HepG2 (cell line): Measurements from ENCODE around the gene UBP1. TPM values are rescaled to one million over a fixed set of nuclear protein-coding genes. Genes with fewer than 3 reads are reported as not detected.

Experiments used
- ATAC-seq: fragments of 200-7000 bp; cut with Tn5 transposase; 3 replicates; pipeline ENCODE4 v1.9.1; 2020; ENCODE audit warnings: mild to moderate bottlenecking, moderate library complexity
- BruUV-seq: library from RNA; stranded (reverse); fragments of 400-500 nt; replicated peaks from 2 replicates; lab custom pipeline; 2021; lab: Mats Ljungman, UMichigan
- CTCF ChIA-PET: fragments of 300-600 bp; formaldehyde crosslinking; extraction: SDS; loops from one replicate; lab custom pipeline; 2021; ENCODE audit warnings: low total read pairs, inconsistent platforms, low intra/inter-chr PET ratio; lab: Yijun Ruan, JAX
- POLR2A ChIA-PET: fragments of 350-600 bp; sonication (Branson Sonifier 250); formaldehyde crosslinking; loops from one replicate; lab custom pipeline; 2020; ENCODE audit warnings: antibody characterized with exemption, inconsistent platforms; lab: Yijun Ruan, JAX
- DNase-seq: peaks from one replicate; pipeline ENCODE4 v3.0.0-alpha.2; 2015; ENCODE audit warnings: low spot score
- FAIRE-seq: peaks from 3 replicates; lab custom pipeline; 2011; peaks lifted over from hg19 to GRCh38; lab: Jason Lieb, UNC
- H2AFZ ChIP-seq: one replicate; pipeline ENCODE4 v1.6.1; 2011; ENCODE audit warnings: low read length, inconsistent platforms
- H3K27ac ChIP-seq: fragments of 300-600 bp; 3 replicates; pipeline ENCODE4 v1.8.0; 2011; ENCODE audit warnings: mixed run types, mild to moderate bottlenecking, mixed read lengths, low read length, inconsistent platforms; ENCODE audit not compliant: insufficient read depth; ENCODE audit errors: extremely low read length
- H3K27me3 ChIP-seq, 2 experiments: fragments of 200-600 bp in 1 of 2; 2 replicates in 1 of 2; 3 replicates in 1 of 2; pipeline versions ENCODE4 v1.6.0 to v1.8.0; 2011; ENCODE audit warnings: low read length in 2 of 2, mild to moderate bottlenecking in 2 of 2, moderate library complexity in 2 of 2, inconsistent platforms in 1 of 2; ENCODE audit not compliant: insufficient read depth in 2 of 2, control insufficient read depth in 1 of 2
- H3K36me3 ChIP-seq, 2 experiments: fragments of 200-600 bp in 1 of 2; replicated peaks in 1 of 2; 2 replicates in 1 of 2; 3 replicates in 1 of 2; pipeline versions ENCODE4 v1.5.1 to v1.8.0; 2011; ENCODE audit warnings: low read length in 2 of 2, inconsistent platforms in 1 of 2; ENCODE audit not compliant: insufficient read depth in 2 of 2, control insufficient read depth in 1 of 2
- H3K4me1 ChIP-seq: 2 replicates; pipeline ENCODE4 v1.5.1; 2012; ENCODE audit warnings: low read length, inconsistent platforms; ENCODE audit not compliant: insufficient read depth
- H3K4me2 ChIP-seq: 2 replicates; pipeline ENCODE4 v1.6.0; 2011; ENCODE audit warnings: low read depth, low read length, inconsistent platforms
- H3K4me3 ChIP-seq, 3 experiments: fragments of 200-600 bp in 1 of 3; sonication (generic), shearing (Covaris generic) in 1 of 3; replicated peaks in 1 of 3; 2 replicates each; pipeline ENCODE4 v1.5.1; 2011 to 2016; ENCODE audit warnings: low read length in 3 of 3, inconsistent platforms in 2 of 3, low read depth in 2 of 3, mild to moderate bottlenecking in 2 of 3, control low read depth in 1 of 3, mixed read lengths in 1 of 3; ENCODE audit not compliant: insufficient read depth in 1 of 3
- H3K79me2 ChIP-seq: one replicate; pipeline ENCODE4 v1.6.1; 2011; ENCODE audit warnings: low read length, inconsistent platforms; ENCODE audit not compliant: insufficient read depth
- H3K9ac ChIP-seq: 2 replicates; pipeline ENCODE4 v1.6.0; 2011; ENCODE audit warnings: mild to moderate bottlenecking, low read depth, low read length, inconsistent platforms; ENCODE audit not compliant: insufficient read depth
- H3K9me3 ChIP-seq: 2 replicates; pipeline ENCODE4 v1.5.1; 2012; ENCODE audit warnings: mild to moderate bottlenecking, low read length
- H4K20me1 ChIP-seq: 2 replicates; pipeline ENCODE4 v1.6.0; 2011; ENCODE audit warnings: inconsistent platforms, mild to moderate bottlenecking, low read length, moderate library complexity; ENCODE audit not compliant: insufficient read depth
- HNRNPH1 ChIP-seq: fragments of 200-400 bp; formaldehyde crosslinking; optimal IDR thresholded peaks from 2 replicates; pipeline ENCODE3; 2017; ENCODE audit warnings: mild to moderate bottlenecking, low read depth, low read length
- MIXL1 ChIP-seq: IDR thresholded peaks from 2 replicates; pipeline ENCODE4 v1.6.1; 2016
- STAG1 ChIP-seq: sonication (generic); formaldehyde crosslinking; IDR thresholded peaks from 2 replicates; pipeline ENCODE4 v1.4.0; 2020; ENCODE audit warnings: missing genetic modification reagents
- ZBTB33 ChIP-seq: sonication (generic); formaldehyde crosslinking; IDR thresholded peaks from 2 replicates; pipeline ENCODE4 v1.4.0; 2020; ENCODE audit warnings: missing genetic modification reagents
- ZNF205 ChIP-seq: IDR thresholded peaks from 2 replicates; pipeline ENCODE4 v1.6.1; 2018; ENCODE audit warnings: missing biosample characterization, missing genetic modification reagents
- WGBS: methylation state at CpG from one replicate; pipeline ENCODE4 v1.1.6; 2017; ENCODE audit warnings: low lambda C conversion rate; 5-methylcytosine and 5-hydroxymethylcytosine counted together
- in situ Hi-C: cut with HindIII; loops from 2 replicates; pipeline ENCODE4 v1.10.0; 2017; ENCODE audit warnings: low pct_unique_long_range_greater_than_20kb; ENCODE audit not compliant: extremely low pct_ligation_motif_present
- intact Hi-C: fragments of 100-400 bp; cut with micrococcal nuclease; formaldehyde crosslinking; loops from one replicate; pipeline ENCODE4 v1.10.0; 2022; ENCODE audit not compliant: unreplicated experiment
- polyA plus RNA-seq, 8 experiments: library from polyadenylated mRNA; depleted of rRNA in 3 of 8; stranded (reverse) in 7 of 8; unstranded in 1 of 8; fragments of >200 nt; fragmentation: Illumina TruSeq in 4 of 8; extraction: Trizol in 4 of 8; gene quantifications; 2 replicates each; pipeline versions ENCODE4 v1.2.1 to v1.2.3, GENCODE V29; 2011 to 2016; ENCODE audit warnings: low read depth in 4 of 8, missing spikeins in 1 of 8, mixed read lengths in 1 of 8; ENCODE audit not compliant: insufficient read depth in 1 of 8
- total RNA-seq, 5 experiments: library from RNA; depleted of rRNA; stranded (reverse); fragments of >200 nt; fragmentation: Illumina TruSeq; extraction: Trizol; gene quantifications; 2 replicates each; pipeline ENCODE4 v1.2.3, GENCODE V29; 2016; ENCODE audit warnings: low read depth in 1 of 5

UBP1 gene
- total and polyA plus RNA-seq, 2 of the 13 experiments (the other 11 are each of a cell fraction or from before 2014, with no cell fraction given), result 48.3 to 79.9 TPM

- peak; percentile 68; the same call in 1 of the 2 replicates for TF ChIP-seq MIXL1 (CRISPR knock-in tag)
- peak; percentile 80 for TF ChIP-seq STAG1 (CRISPR knock-in tag)
- TF ChIP-seq ZBTB33, result peak; percentile 75; the same call in 1 of the 2 replicates
- TF ChIP-seq, all 625 proteins: peak for 11
These were observed 67.8 kb downstream of the UBP1 start (continued) for GRCh38 chr3:33372218-33373081.

DNA sequence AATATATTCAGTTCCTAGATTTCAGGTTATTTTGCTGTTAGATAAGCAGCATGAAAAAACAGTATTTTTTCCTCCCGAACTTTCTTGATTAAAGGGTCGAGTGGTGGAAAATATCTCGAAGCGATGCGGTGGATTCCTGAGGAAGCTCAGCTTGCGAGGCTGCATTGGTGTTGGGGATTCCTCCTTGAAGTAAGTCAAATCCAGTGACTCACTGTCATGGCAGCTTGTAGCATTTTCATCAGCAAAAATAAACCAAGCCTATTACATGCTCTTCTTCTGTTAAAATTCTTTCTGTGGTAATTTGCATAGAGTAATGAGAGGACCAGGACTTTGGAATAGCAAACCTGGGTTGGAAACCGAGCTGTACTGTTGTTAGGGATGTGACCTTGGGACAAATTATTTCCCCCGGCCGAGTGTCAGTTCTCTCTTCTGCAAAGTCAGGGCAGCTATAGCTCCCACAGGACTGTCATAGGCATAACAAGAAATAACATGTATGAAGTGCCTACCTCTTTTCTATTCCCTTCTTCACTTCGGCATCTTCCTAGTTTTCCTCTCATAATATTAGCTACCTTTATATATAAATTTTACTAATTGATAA lies 75.6 kb downstream of the UBP1 start:
- no peak overlapping the region for H3K27ac ChIP-seq
- no peaks in the 10 kb centered on the region for H3K9me3 ChIP-seq
- H3K27me3 ChIP-seq, result no peaks in the 10 kb centered on the region
- no peaks in the 10 kb centered on the region for H4K20me1 ChIP-seq
- TF ChIP-seq HNRNPH1 (no peak), ZNF205 (CRISPR knock-in tag) (peak; percentile 66; the same call in 1 of the 2 replicates)
- TF ChIP-seq, all 625 proteins: peak for 1
- Histone ChIP-seq H3K79me2 (no peaks in the 10 kb centered on the region), H2AFZ (no peak overlapping the region), H3K4me3 (no peak overlapping the region), H3K36me3 (no peaks in the 10 kb centered on the region), H3K4me2 (no peak overlapping the region), H3K4me1 (peaks cover 19% of the 10 kb centered on the region), H3K9ac (no peak overlapping the region)
- ATAC-seq (peak; percentile 67), DNase-seq (no peak), FAIRE-seq (no peak)
- in situ Hi-C loops (loop anchor here (25.0 kb wide), 1 partner anchor 402 kb away; the partner anchor contains the start of gene CCR4), intact Hi-C loops (no loop called here)
- 73% methylated on average over 10 of the region's 10 CpGs for whole genome bisulfite sequencing
- ChIA-PET CTCF (no interaction called here), POLR2A (no interaction called here)
- BruUV-seq, result no TSS peak
